ENCODE data around the gene MRPL14. TPM values are rescaled to one million over a fixed set of nuclear protein-coding genes. Genes with fewer than 3 reads are reported as not detected.

MRPL14 gene
- total and polyA plus RNA-seq, 10 of the 15 experiments (the other 5 are each of a cell fraction or from before 2014, with no cell fraction given), result 80.5 to 294 (median 122) TPM

GRCh38 chr6:44157152-44157521 lies 29.9 kb upstream of the MRPL14 start:
- CTCF ChIA-PET, result interaction anchor here (2.0 kb wide), 1 partner anchor 61 kb away, joined by 5 read pairs; no protein-coding TSS in a partner anchor
- BruUV-seq (replicated peaks), result no TSS peak

GRCh38 chr6:44156494-44157151 lies 29.4 kb upstream of the MRPL14 start:
- no peak overlapping the region for H3K27ac ChIP-seq (ENCODE audit: control insufficient read depth, insufficient read depth)
- DNase-seq (ENCODE audit: low read depth, low spot score), result no peak
- ChIA-PET POLR2A (interaction anchor here (0.7 kb wide), 1 partner anchor 41 kb away, joined by 3 read pairs; no protein-coding TSS in a partner anchor), RAD21 (ENCODE audit: unreplicated experiment) (no interaction called here), CTCF (interaction anchor here (0.6 to 2.0 kb wide), 2 partner anchors 60 to 81 kb away, joined by 3 to 5 read pairs; no protein-coding TSS in a partner anchor), SMC1A (ENCODE audit: uncharacterized antibody, unreplicated experiment) (no interaction called here)
- H3K9me3 ChIP-seq (replicated peaks; ENCODE audit: control insufficient read depth, insufficient read depth, low read length), result no peaks in the 10 kb centered on the region
- no peaks in the 10 kb centered on the region for H3K27me3 ChIP-seq (replicated peaks in 1 of 2; ENCODE audit: control insufficient read depth in 2 of 2, insufficient read depth in 2 of 2, low read length in 1 of 2)
- no TSS peak for BruUV-seq (replicated peaks)
- FAIRE-seq, result no peak
- 67% methylated on average over 9 of the region's 9 CpGs for WGBS (ENCODE audit: insufficient coverage, insufficient replicate concordance, low lambda C conversion rate, missing lambda C conversion rate)
- H3K4me1 ChIP-seq (ENCODE audit: control insufficient read depth, insufficient read depth, low read length), result no peaks in the 10 kb centered on the region
- H3K4me3 ChIP-seq, result no peak overlapping the region
- no peaks in the 10 kb centered on the region for H3K79me2 ChIP-seq (ENCODE audit: control insufficient read depth, insufficient read depth, low read length)
- H2AFZ ChIP-seq (ENCODE audit: control insufficient read depth, low read depth, low read length), result no peak overlapping the region
- no peak for ATAC-seq
- no peaks in the 10 kb centered on the region for H4K20me1 ChIP-seq (ENCODE audit: control insufficient read depth, insufficient read depth)
- no peak overlapping the region for H3K9ac ChIP-seq (ENCODE audit: control insufficient read depth, insufficient read depth, low read length)
- in situ Hi-C loops (cut with MboI), result loop anchor here (10.0 kb wide), 1 partner anchor 52 kb away; no protein-coding TSS in a partner anchor
- no peak overlapping the region for H3K4me2 ChIP-seq (ENCODE audit: control insufficient read depth, insufficient read depth)
- no peaks in the 10 kb centered on the region for H3K36me3 ChIP-seq (ENCODE audit: control insufficient read depth in 2 of 2, insufficient read depth in 2 of 2, low read length in 1 of 2)
- intact Hi-C loops (cut with micrococcal nuclease; ENCODE audit: unreplicated experiment), result no loop called here
- no peak for TF ChIP-seq MYC (IDR thresholded peaks at IDR 0.05; ENCODE audit: insufficient read depth, insufficient read length, insufficient replicate concordance, low read length, severe bottlenecking)
- TF ChIP-seq BHLHE40 (IDR thresholded peaks at IDR 0.05; ENCODE audit: borderline replicate concordance in 1 of 2, low read depth in 2 of 2, low read length in 1 of 2), result no peak
- no peak for TF ChIP-seq POLR2A (IDR thresholded peaks at IDR 0.05; ENCODE audit: low read depth, low read length)
- TF ChIP-seq RAD21 (IDR thresholded peaks at IDR 0.05; ENCODE audit: insufficient read depth, low read depth, low read length), result no peak
- no peak for TF ChIP-seq GATAD2B (conservative IDR thresholded peaks at IDR 0.05; ENCODE audit: low read depth)
- TF ChIP-seq EZH2 (IDR thresholded peaks at IDR 0.05; ENCODE audit: borderline replicate concordance, control insufficient read depth, low read depth, low read length), result no peak
- TF ChIP-seq BACH1 (IDR thresholded peaks at IDR 0.05; ENCODE audit: borderline replicate concordance), result no peak
- TF ChIP-seq MXI1 (IDR thresholded peaks at IDR 0.05; ENCODE audit: low read depth, low read length), result no peak
- TF ChIP-seq ATF7 (IDR thresholded peaks at IDR 0.05; ENCODE audit: low read depth), result no peak
- TF ChIP-seq KDM1A (IDR thresholded peaks at IDR 0.05; ENCODE audit: borderline replicate concordance), result no peak
- no peak for TF ChIP-seq RB1 (IDR thresholded peaks at IDR 0.05; ENCODE audit: borderline replicate concordance)
- no peak for TF ChIP-seq MEF2A (IDR thresholded peaks at IDR 0.05; ENCODE audit: insufficient read depth, low read depth, low read length)
- no peak for TF ChIP-seq MEF2B (IDR thresholded peaks at IDR 0.05; ENCODE audit: partially characterized antibody, poor library complexity, severe bottlenecking)
- no peak for TF ChIP-seq PBX3 (IDR thresholded peaks at IDR 0.05; ENCODE audit: insufficient replicate concordance, low read depth, low read length)
- TF ChIP-seq GABPA (IDR thresholded peaks at IDR 0.05; ENCODE audit: low read depth), result no peak

More at GRCh38 chr6:44157152-44157521, 29.9 kb upstream of the MRPL14 start:
- 73% methylated on average over 11 of the region's 11 CpGs for WGBS (ENCODE audit: insufficient coverage, insufficient replicate concordance, low lambda C conversion rate, missing lambda C conversion rate)
- ChIA-PET RAD21 (ENCODE audit: unreplicated experiment) (interaction anchor here (0.8 kb wide), 1 partner anchor 59 kb away, joined by 3 read pairs; no protein-coding TSS in a partner anchor), SMC1A (ENCODE audit: uncharacterized antibody, unreplicated experiment) (no interaction called here), POLR2A (interaction anchor here (0.7 kb wide), 1 partner anchor 41 kb away, joined by 3 read pairs; no protein-coding TSS in a partner anchor)
- H3K27me3 ChIP-seq (replicated peaks in 1 of 2; ENCODE audit: control insufficient read depth in 2 of 2, insufficient read depth in 2 of 2, low read length in 1 of 2), result no peaks in the 10 kb centered on the region
- no peak overlapping the region for H3K27ac ChIP-seq (ENCODE audit: control insufficient read depth, insufficient read depth)
- H2AFZ ChIP-seq (ENCODE audit: control insufficient read depth, low read depth, low read length), result no peak overlapping the region
- no peaks in the 10 kb centered on the region for H3K36me3 ChIP-seq (ENCODE audit: control insufficient read depth in 2 of 2, insufficient read depth in 2 of 2, low read length in 1 of 2)
- TF ChIP-seq SPI1 (IDR thresholded peaks at IDR 0.05; ENCODE audit: borderline replicate concordance, insufficient read depth, low read depth, low read length), result peak; percentile 10; the same call in 1 of the 2 replicates
- no peak for TF ChIP-seq SIX5 (IDR thresholded peaks at IDR 0.05; ENCODE audit: low read depth, low read length, severe bottlenecking)
- H3K9me3 ChIP-seq (replicated peaks; ENCODE audit: control insufficient read depth, insufficient read depth, low read length), result no peaks in the 10 kb centered on the region
- no peak for FAIRE-seq
- no peak for ATAC-seq
- H3K4me2 ChIP-seq (ENCODE audit: control insufficient read depth, insufficient read depth), result no peak overlapping the region
- in situ Hi-C loops (cut with MboI) (loop anchor here (10.0 kb wide), 1 partner anchor 52 kb away; no protein-coding TSS in a partner anchor), intact Hi-C loops (cut with micrococcal nuclease; ENCODE audit: unreplicated experiment) (no loop called here)
- H3K79me2 ChIP-seq (ENCODE audit: control insufficient read depth, insufficient read depth, low read length), result no peaks in the 10 kb centered on the region
- no peaks in the 10 kb centered on the region for H4K20me1 ChIP-seq (ENCODE audit: control insufficient read depth, insufficient read depth)
- no peak overlapping the region for H3K9ac ChIP-seq (ENCODE audit: control insufficient read depth, insufficient read depth, low read length)
- H3K4me1 ChIP-seq (ENCODE audit: control insufficient read depth, insufficient read depth, low read length), result no peaks in the 10 kb centered on the region
- no peak for DNase-seq (ENCODE audit: low read depth, low spot score)
- no peak overlapping the region for H3K4me3 ChIP-seq

All from GM12878 (cell line).